ENCODE measurements around the gene CA6. TPM values are rescaled to one million over a fixed set of nuclear protein-coding genes. Genes with fewer than 3 reads are reported as not detected.
"Not testable (repeated sequence)": the region's sequence is repeated elsewhere in the genome, so short reads cannot be mapped to it uniquely, and the experiment has no call there.

The CA6 gene
- 0.37 and 0.41 TPM in 2 replicates for total RNA-seq

GRCh38 chr1:8945568-8945967 lies at the start of gene CA6:
Gene CA6, plus strand, starts transcription at chr1:8945868. Its CDS starts 19 bp downstream, at chr1:8945887.
- no peaks in the 10 kb centered on the region for H3K27me3 Mint-ChIP-seq (ENCODE audit: low read depth)
- peaks cover 4% of the 10 kb centered on the region for H3K36me3 Mint-ChIP-seq (ENCODE audit: low read depth)
- H3K9me3 Mint-ChIP-seq: no peaks in the 10 kb centered on the region
- H3K4me1 Mint-ChIP-seq (ENCODE audit: low read depth): peaks cover 61% of the 10 kb centered on the region
- H3K4me3 Mint-ChIP-seq (ENCODE audit: low read depth): peak within 1 kb of the TSS; percentile 33
- H3K27ac Mint-ChIP-seq: peak within 1 kb of the TSS; percentile 96
- intact Hi-C loops (cut with micrococcal nuclease): loop anchor here (5.0 kb wide), 1 partner anchor 42 kb away; no protein-coding TSS in a partner anchor
- DNase-seq (ENCODE audit: low spot score): no peak

GRCh38 chr1:8896775-8897174 lies 48.9 kb upstream of the CA6 start:
- H3K4me3 Mint-ChIP-seq (ENCODE audit: low read depth); H3K27me3 Mint-ChIP-seq (ENCODE audit: low read depth); H3K27ac Mint-ChIP-seq; H3K9me3 Mint-ChIP-seq; DNase-seq (ENCODE audit: low spot score); intact Hi-C loops (cut with micrococcal nuclease): not testable (repeated sequence)
- Mint-ChIP-seq H3K4me1 (ENCODE audit: low read depth) (peaks cover 25% of the 10 kb centered on the region), H3K36me3 (ENCODE audit: low read depth) (peaks cover 17% of the 10 kb centered on the region)

GRCh38 chr1:8897505-8897904 lies 48.2 kb upstream of the CA6 start:
- H3K4me3 Mint-ChIP-seq (ENCODE audit: low read depth); DNase-seq (ENCODE audit: low spot score); intact Hi-C loops (cut with micrococcal nuclease); H3K9me3 Mint-ChIP-seq; H3K27ac Mint-ChIP-seq; H3K27me3 Mint-ChIP-seq (ENCODE audit: low read depth): not testable (repeated sequence)
- Mint-ChIP-seq H3K36me3 (ENCODE audit: low read depth) (peaks cover 18% of the 10 kb centered on the region), H3K4me1 (ENCODE audit: low read depth) (peaks cover 27% of the 10 kb centered on the region)

GRCh38 chr1:8898418-8898817 lies 47.2 kb upstream of the CA6 start:
- H3K4me3 Mint-ChIP-seq (ENCODE audit: low read depth); H3K9me3 Mint-ChIP-seq; H3K27me3 Mint-ChIP-seq (ENCODE audit: low read depth); intact Hi-C loops (cut with micrococcal nuclease); DNase-seq (ENCODE audit: low spot score): not testable (repeated sequence)
- H3K27ac Mint-ChIP-seq: peak overlapping the region; percentile 97
- H3K4me1 Mint-ChIP-seq (ENCODE audit: low read depth): peaks cover 33% of the 10 kb centered on the region
- peaks cover 18% of the 10 kb centered on the region for H3K36me3 Mint-ChIP-seq (ENCODE audit: low read depth)

- no peak for DNase-seq (ENCODE audit: low spot score)
- Mint-ChIP-seq H3K9me3 (peaks cover 8% of the 10 kb centered on the region), H3K4me3 (ENCODE audit: low read depth) (no peak overlapping the region), H3K27me3 (ENCODE audit: low read depth) (no peaks in the 10 kb centered on the region), H3K27ac (peak overlapping the region; percentile 97), H3K36me3 (ENCODE audit: low read depth) (peaks cover 16% of the 10 kb centered on the region), H3K4me1 (ENCODE audit: low read depth) (peaks cover 35% of the 10 kb centered on the region)
- intact Hi-C loops (cut with micrococcal nuclease): no loop called here
Measured at GRCh38 chr1:8899046-8899445, 46.6 kb upstream of the CA6 start.

GRCh38 chr1:8900684-8901083 lies 45.0 kb upstream of the CA6 start:
- intact Hi-C loops (cut with micrococcal nuclease): loop anchor here (1.0 to 5.0 kb wide), 2 partner anchors 22 to 38 kb away; partner anchors contain the start of gene ENO1
- H3K4me3 Mint-ChIP-seq (ENCODE audit: low read depth); H3K27me3 Mint-ChIP-seq (ENCODE audit: low read depth); DNase-seq (ENCODE audit: low spot score); H3K9me3 Mint-ChIP-seq: not testable (repeated sequence)
- Mint-ChIP-seq H3K36me3 (ENCODE audit: low read depth) (peaks cover 13% of the 10 kb centered on the region), H3K27ac (peak overlapping the region; percentile 97), H3K4me1 (ENCODE audit: low read depth) (peaks cover 38% of the 10 kb centered on the region)

- Mint-ChIP-seq H3K4me1 (ENCODE audit: low read depth) (peaks cover 44% of the 10 kb centered on the region), H3K4me3 (ENCODE audit: low read depth) (no peak overlapping the region), H3K9me3 (peaks cover 8% of the 10 kb centered on the region), H3K27me3 (ENCODE audit: low read depth) (no peaks in the 10 kb centered on the region), H3K27ac (peak overlapping the region; percentile 68), H3K36me3 (ENCODE audit: low read depth) (peaks cover 13% of the 10 kb centered on the region)
- no peak for DNase-seq (ENCODE audit: low spot score)
- intact Hi-C loops (cut with micrococcal nuclease): loop anchor here (5.0 kb wide), 1 partner anchor 40 kb away; no protein-coding TSS in a partner anchor
Measured at GRCh38 chr1:8902765-8903164, 42.9 kb upstream of the CA6 start.

GRCh38 chr1:8903410-8903809 lies 42.3 kb upstream of the CA6 start:
- Mint-ChIP-seq H3K4me3 (ENCODE audit: low read depth) (no peak overlapping the region), H3K9me3 (peaks cover 5% of the 10 kb centered on the region), H3K4me1 (ENCODE audit: low read depth) (peaks cover 44% of the 10 kb centered on the region), H3K27ac (peak overlapping the region; percentile 52), H3K27me3 (ENCODE audit: low read depth) (no peaks in the 10 kb centered on the region), H3K36me3 (ENCODE audit: low read depth) (peaks cover 8% of the 10 kb centered on the region)
- intact Hi-C loops (cut with micrococcal nuclease): loop anchor here (5.0 kb wide), 1 partner anchor 41 kb away; no protein-coding TSS in a partner anchor
- DNase-seq (ENCODE audit: low spot score): no peak

GRCh38 chr1:8903908-8904650 lies 41.6 kb upstream of the CA6 start:
- H3K4me1 Mint-ChIP-seq (ENCODE audit: low read depth): peaks cover 41% of the 10 kb centered on the region

GRCh38 chr1:8905582-8906191 lies 40.0 kb upstream of the CA6 start:
- Mint-ChIP-seq H3K4me3 (ENCODE audit: low read depth) (no peak overlapping the region), H3K36me3 (ENCODE audit: low read depth) (peaks cover 4% of the 10 kb centered on the region), H3K4me1 (ENCODE audit: low read depth) (peaks cover 35% of the 10 kb centered on the region), H3K27ac (peak overlapping the region; percentile 65), H3K9me3 (no peaks in the 10 kb centered on the region), H3K27me3 (ENCODE audit: low read depth) (no peaks in the 10 kb centered on the region)
- DNase-seq (ENCODE audit: low spot score): no peak
- intact Hi-C loops (cut with micrococcal nuclease): no loop called here

More at GRCh38 chr1:8903908-8904650, 41.6 kb upstream of the CA6 start:
- H3K36me3 Mint-ChIP-seq (ENCODE audit: low read depth): peaks cover 4% of the 10 kb centered on the region
- intact Hi-C loops (cut with micrococcal nuclease): loop anchor here (5.0 kb wide), 1 partner anchor 42 kb away; no protein-coding TSS in a partner anchor
- H3K9me3 Mint-ChIP-seq: no peaks in the 10 kb centered on the region
- H3K27ac Mint-ChIP-seq: no peak overlapping the region
- H3K4me3 Mint-ChIP-seq (ENCODE audit: low read depth): no peak overlapping the region
- H3K27me3 Mint-ChIP-seq (ENCODE audit: low read depth): no peaks in the 10 kb centered on the region
- DNase-seq (ENCODE audit: low spot score): no peak

- no peak for DNase-seq (ENCODE audit: low spot score)
- no peak overlapping the region for H3K27ac Mint-ChIP-seq
- no peak overlapping the region for H3K4me3 Mint-ChIP-seq (ENCODE audit: low read depth)
- H3K27me3 Mint-ChIP-seq (ENCODE audit: low read depth): no peaks in the 10 kb centered on the region
- intact Hi-C loops (cut with micrococcal nuclease): no loop called here
- H3K36me3 Mint-ChIP-seq (ENCODE audit: low read depth): no peaks in the 10 kb centered on the region
- peaks cover 21% of the 10 kb centered on the region for H3K4me1 Mint-ChIP-seq (ENCODE audit: low read depth)
- no peaks in the 10 kb centered on the region for H3K9me3 Mint-ChIP-seq
Measured at GRCh38 chr1:8908388-8909151, 37.1 kb upstream of the CA6 start.

- no peaks in the 10 kb centered on the region for H3K27me3 Mint-ChIP-seq (ENCODE audit: low read depth)
- H3K36me3 Mint-ChIP-seq (ENCODE audit: low read depth): no peaks in the 10 kb centered on the region
- DNase-seq (ENCODE audit: low spot score): no peak
- no peaks in the 10 kb centered on the region for H3K9me3 Mint-ChIP-seq
- H3K4me3 Mint-ChIP-seq (ENCODE audit: low read depth): no peak overlapping the region
- intact Hi-C loops (cut with micrococcal nuclease): no loop called here
- H3K4me1 Mint-ChIP-seq (ENCODE audit: low read depth): peaks cover 15% of the 10 kb centered on the region
- H3K27ac Mint-ChIP-seq: no peak overlapping the region
Measured at GRCh38 chr1:8910331-8910730, 35.3 kb upstream of the CA6 start.

Measured in activated T-helper 2 cell treated with anti-CD3 and anti-CD28 coated beads, Interferon-gamma antibody, Interleukin-2, Interleukin-4, amounts not matched to agents 10 μg/mL and 5 μg/mL and 100 μg/mL, durations not matched to agents 14 hours and 24 hours and 36 hours (primary cell).